Amniotic stem cell (primary cell): ENCODE data around the gene FNDC7.
A peak's percentile ranks its signal among the peaks of the same experiment; 100 is the strongest.
"Not testable (repeated sequence)": the region's sequence is repeated elsewhere in the genome, so short reads cannot be mapped to it uniquely, and the experiment has no call there.

Source experiments
- DNase-seq: peaks from one replicate; lab custom pipeline; 2025; lab: John Stamatoyannopoulos, UW

FNDC7 gene

GRCh38 chr1:108712606-108713150 lies at the start of gene FNDC7:
Gene FNDC7 (plus strand): TSS chr1:108712908. CDS start chr1:108712934, 26 bp downstream.
- DNase-seq = no peak

GRCh38 chr1:108663074-108663473 lies 49.6 kb upstream of the FNDC7 start:
- DNase-seq = no peak

- no peak for DNase-seq
These were observed 48.2 kb upstream of the FNDC7 start for GRCh38 chr1:108664481-108664880.

GRCh38 chr1:108665067-108665466 lies 47.6 kb upstream of the FNDC7 start:
- DNase-seq = no peak

GRCh38 chr1:108665771-108666170 lies 46.9 kb upstream of the FNDC7 start:
- DNase-seq = no peak

GRCh38 chr1:108667422-108667821 lies 45.3 kb upstream of the FNDC7 start:
- not testable (repeated sequence) for DNase-seq

GRCh38 chr1:108668777-108669176 lies 43.9 kb upstream of the FNDC7 start:
- no peak for DNase-seq

GRCh38 chr1:108669679-108670078 lies 43.0 kb upstream of the FNDC7 start:
- DNase-seq = no peak

- DNase-seq = no peak
These were observed 42.5 kb upstream of the FNDC7 start for GRCh38 chr1:108670131-108670773.

GRCh38 chr1:108671143-108671542 lies 41.6 kb upstream of the FNDC7 start:
- DNase-seq = no peak

GRCh38 chr1:108678706-108679105 lies 34.0 kb upstream of the FNDC7 start:
- DNase-seq = no peak

- DNase-seq = no peak
These were observed 33.0 kb upstream of the FNDC7 start for GRCh38 chr1:108679586-108680213.

- DNase-seq = not testable (repeated sequence)
These were observed 31.0 kb upstream of the FNDC7 start for GRCh38 chr1:108681701-108682100.

GRCh38 chr1:108685529-108685928 lies 27.2 kb upstream of the FNDC7 start:
- no peak for DNase-seq

- no peak for DNase-seq
These were observed 25.9 kb upstream of the FNDC7 start for GRCh38 chr1:108686614-108687313.

GRCh38 chr1:108691128-108691941 lies 21.4 kb upstream of the FNDC7 start:
- DNase-seq = no peak

- DNase-seq = peak; percentile 81
These were observed 20.6 kb upstream of the FNDC7 start, which contains the start of gene PRPF38B for GRCh38 chr1:108691942-108692723. Gene PRPF38B (plus strand): TSS chr1:108692310. CDS start chr1:108692592, 282 bp downstream.

GRCh38 chr1:108692724-108693655 lies 19.7 kb upstream of the FNDC7 start:
- DNase-seq = peak; percentile 65

- no peak for DNase-seq
These were observed 17.2 kb upstream of the FNDC7 start for GRCh38 chr1:108695535-108695934.
